Breast epithelium (tissue), 3 donors: ENCODE measurements around the gene PSMB11.

Experiments used
- POLR2A ChIP-seq: fragments of 450-650 bp; IDR thresholded peaks from one replicate; pipeline ENCODE4 v1.6.1; 2016; ENCODE audit warnings: antibody characterized with exemption, mild to moderate bottlenecking, moderate library complexity
- POLR2AphosphoS5 ChIP-seq, 3 donors: sonication (generic); formaldehyde crosslinking; IDR thresholded peaks; one replicate each; pipeline ENCODE4 v1.6.1; 2017; ENCODE audit warnings: antibody characterized with exemption in 3 of 3
- TF ChIP-seq, protein P1 (sequence below), 3 donors: fragments of 450-650 bp; IDR thresholded peaks; one replicate each; pipeline ENCODE4 v1.5.1; 2016 to 2017; ENCODE audit warnings: antibody characterized with exemption in 3 of 3, mild to moderate bottlenecking in 3 of 3, moderate library complexity in 3 of 3

DNA sequence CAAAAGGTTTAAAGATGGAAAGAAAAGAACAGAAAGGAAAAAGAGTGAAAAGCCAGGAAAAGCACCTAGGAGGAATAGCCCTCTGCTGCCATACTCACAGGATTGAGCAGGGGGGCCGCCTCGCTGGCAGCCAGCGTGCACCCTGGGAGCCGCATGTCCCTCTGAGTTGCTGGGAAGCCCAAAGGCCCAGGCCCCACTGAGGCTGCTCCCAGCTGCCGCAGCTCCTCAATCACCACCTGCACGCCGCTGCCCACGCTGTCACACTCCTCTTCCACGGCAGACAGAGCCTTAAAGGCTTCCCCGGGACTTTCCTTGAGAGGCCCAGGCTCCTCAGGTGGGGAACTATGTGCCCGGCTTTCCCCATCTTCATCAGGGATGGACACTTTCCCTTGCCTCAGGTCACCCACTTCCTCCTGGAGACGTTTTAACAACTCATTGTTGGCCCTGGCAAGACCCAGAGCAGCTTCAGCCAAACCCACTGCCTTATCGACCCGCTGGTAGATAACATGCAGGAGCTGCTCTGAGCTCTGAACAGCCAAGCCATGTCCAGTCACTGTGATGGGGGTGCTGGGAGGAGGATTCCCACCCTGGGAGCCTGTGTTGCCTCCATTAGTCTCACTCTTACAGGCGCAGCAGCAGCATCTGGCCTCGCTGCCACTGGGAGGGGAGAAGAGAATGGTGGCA, 43.5 kb upstream of the PSMB11 start:
- no peak for TF ChIP-seq POLR2A
- TF ChIP-seq, protein P1, sequence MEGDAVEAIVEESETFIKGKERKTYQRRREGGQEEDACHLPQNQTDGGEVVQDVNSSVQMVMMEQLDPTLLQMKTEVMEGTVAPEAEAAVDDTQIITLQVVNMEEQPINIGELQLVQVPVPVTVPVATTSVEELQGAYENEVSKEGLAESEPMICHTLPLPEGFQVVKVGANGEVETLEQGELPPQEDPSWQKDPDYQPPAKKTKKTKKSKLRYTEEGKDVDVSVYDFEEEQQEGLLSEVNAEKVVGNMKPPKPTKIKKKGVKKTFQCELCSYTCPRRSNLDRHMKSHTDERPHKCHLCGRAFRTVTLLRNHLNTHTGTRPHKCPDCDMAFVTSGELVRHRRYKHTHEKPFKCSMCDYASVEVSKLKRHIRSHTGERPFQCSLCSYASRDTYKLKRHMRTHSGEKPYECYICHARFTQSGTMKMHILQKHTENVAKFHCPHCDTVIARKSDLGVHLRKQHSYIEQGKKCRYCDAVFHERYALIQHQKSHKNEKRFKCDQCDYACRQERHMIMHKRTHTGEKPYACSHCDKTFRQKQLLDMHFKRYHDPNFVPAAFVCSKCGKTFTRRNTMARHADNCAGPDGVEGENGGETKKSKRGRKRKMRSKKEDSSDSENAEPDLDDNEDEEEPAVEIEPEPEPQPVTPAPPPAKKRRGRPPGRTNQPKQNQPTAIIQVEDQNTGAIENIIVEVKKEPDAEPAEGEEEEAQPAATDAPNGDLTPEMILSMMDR (IDR thresholded peaks at IDR 0.05): no peak
- TF ChIP-seq POLR2AphosphoS5 (IDR thresholded peaks at IDR 0.05): no peak
